ENCODE measurements around the gene RFX7. TPM values are rescaled to one million over a fixed set of nuclear protein-coding genes. Genes with fewer than 3 reads are reported as not detected.

Gene RFX7
- total RNA-seq, 2 experiments from 2014 or later: 22.5 to 23.6 TPM

DNA sequence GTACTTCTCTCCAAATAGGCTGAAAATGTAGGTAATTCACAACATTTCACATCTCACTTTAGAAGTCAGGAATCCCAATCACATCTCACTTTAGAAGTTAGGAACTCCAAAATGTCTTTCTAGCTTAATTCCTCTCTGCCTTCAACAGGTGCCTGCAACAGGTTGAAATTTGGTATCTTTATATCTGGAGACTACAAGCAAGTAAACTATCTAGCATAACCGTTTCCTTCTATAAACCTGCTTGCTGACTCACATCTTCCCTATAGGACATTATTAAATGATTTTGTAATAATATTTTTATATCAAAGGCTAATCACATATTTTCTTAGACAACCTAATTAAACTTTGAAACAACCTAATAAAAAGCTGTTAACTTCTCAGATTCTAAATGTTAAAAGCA, 18.2 kb downstream of the RFX7 start:
- intact Hi-C loops (cut with DNase I, micrococcal nuclease): no loop called here
- ATAC-seq (ENCODE audit: poor library complexity): no peak
- no peak overlapping the region for H3K27ac Mint-ChIP-seq
- DNase-seq: no peak
- Histone ChIP-seq H3K27me3 (ENCODE audit: control insufficient read depth in 1 of 2, insufficient read depth in 2 of 2, low read length in 2 of 2) (no peaks in the 10 kb centered on the region), H3K9me3 (ENCODE audit: control insufficient read depth in 1 of 2, insufficient read depth in 1 of 2, low read length in 2 of 2) (peaks cover 5 to 33% of the 10 kb centered on the region in 2 experiments), H3K4me3 (ENCODE audit: low read length) (no peak overlapping the region), H3K4me1 (ENCODE audit: insufficient read depth, low read length) (no peaks in the 10 kb centered on the region), H3K36me3 (ENCODE audit: insufficient read depth, low read length) (no peaks in the 10 kb centered on the region), H3K27ac (ENCODE audit: low read depth in 1 of 2, low read length in 2 of 2) (no peak overlapping the region)
- no peaks in the 10 kb centered on the region for H3K27me3 Mint-ChIP-seq
- peaks cover 21% of the 10 kb centered on the region for H3K9me3 Mint-ChIP-seq
- peaks cover 13% of the 10 kb centered on the region for H3K4me1 Mint-ChIP-seq (ENCODE audit: low read depth)
- POLR2A ChIA-PET: no interaction called here
- CTCF ChIA-PET: interaction anchor here (1.8 kb wide), 1 partner anchor 10 kb away, joined by 3 read pairs; no protein-coding TSS in a partner anchor
- TF ChIP-seq CTCF (IDR thresholded peaks at IDR 0.05): no peak
- H3K4me3 Mint-ChIP-seq: no peak overlapping the region
- H3K36me3 Mint-ChIP-seq (ENCODE audit: low read depth): peaks cover 88% of the 10 kb centered on the region

DNA sequence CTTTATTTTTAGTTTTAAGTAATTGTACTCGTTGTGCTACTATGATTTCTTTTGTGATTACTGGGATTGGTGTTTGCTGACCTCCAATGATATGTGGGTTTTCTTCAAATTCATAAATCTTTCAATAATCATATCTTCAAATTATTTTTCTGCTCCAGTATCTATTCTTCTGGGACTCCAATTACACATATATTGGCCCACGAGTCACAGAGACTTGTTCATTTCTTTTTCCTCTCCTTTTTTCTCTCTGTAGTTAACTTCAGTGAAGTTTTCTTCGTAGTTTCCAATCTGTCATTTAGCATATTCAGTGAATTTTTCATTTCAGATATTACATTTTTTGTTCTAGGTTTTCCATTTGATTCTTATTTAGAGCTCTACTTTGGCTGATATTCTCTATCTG, 21.4 kb downstream of the RFX7 start:
- Histone ChIP-seq H3K36me3 (ENCODE audit: insufficient read depth, low read length) (no peaks in the 10 kb centered on the region), H3K27me3 (ENCODE audit: control insufficient read depth in 1 of 2, insufficient read depth in 2 of 2, low read length in 2 of 2) (no peaks in the 10 kb centered on the region), H3K27ac (ENCODE audit: low read depth in 1 of 2, low read length in 2 of 2) (no peak overlapping the region), H3K4me1 (ENCODE audit: insufficient read depth, low read length) (no peaks in the 10 kb centered on the region), H3K9me3 (ENCODE audit: control insufficient read depth in 1 of 2, insufficient read depth in 1 of 2, low read length in 2 of 2) (peaks cover 6 to 8% of the 10 kb centered on the region in 2 experiments), H3K4me3 (ENCODE audit: low read length) (no peak overlapping the region)
- ChIA-PET POLR2A (no interaction called here), CTCF (interaction anchor here (1.6 kb wide), 1 partner anchor 23 kb away, joined by 3 read pairs; no protein-coding TSS in a partner anchor)
- no peak for ATAC-seq (ENCODE audit: poor library complexity)
- Mint-ChIP-seq H3K27me3 (no peaks in the 10 kb centered on the region), H3K4me3 (no peak overlapping the region), H3K4me1 (ENCODE audit: low read depth) (peaks cover 17% of the 10 kb centered on the region), H3K36me3 (ENCODE audit: low read depth) (peaks cover 77% of the 10 kb centered on the region), H3K27ac (no peak overlapping the region), H3K9me3 (peaks cover 20% of the 10 kb centered on the region)
- intact Hi-C loops (cut with DNase I, micrococcal nuclease): no loop called here
- no peak for DNase-seq
- no peak for TF ChIP-seq CTCF (IDR thresholded peaks at IDR 0.05)

DNA sequence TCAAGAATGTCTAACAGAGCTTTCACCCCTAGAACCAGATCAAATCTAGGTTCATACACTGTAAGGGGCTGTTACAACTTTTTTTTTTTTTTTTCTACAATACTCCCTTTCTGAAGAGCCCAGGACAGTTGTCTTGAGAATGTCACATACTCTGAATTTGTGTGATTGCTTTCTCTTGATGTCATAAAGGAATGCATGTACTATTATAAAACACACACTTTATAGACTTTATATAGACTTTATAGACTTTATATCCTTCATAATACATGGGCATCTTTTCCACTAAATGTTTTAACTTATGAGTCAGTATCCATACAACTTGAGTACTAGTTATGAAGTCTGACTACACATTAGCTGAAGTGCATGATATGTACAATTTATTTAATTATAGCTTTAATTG, 26.3 kb downstream of the RFX7 start:
- ChIA-PET CTCF (no interaction called here), POLR2A (interaction anchor here (0.8 kb wide), 1 partner anchor 31 kb away, joined by 3 read pairs; no protein-coding TSS in a partner anchor)
- Histone ChIP-seq H3K27me3 (ENCODE audit: control insufficient read depth in 1 of 2, insufficient read depth in 2 of 2, low read length in 2 of 2) (no peaks in the 10 kb centered on the region), H3K27ac (ENCODE audit: low read depth in 1 of 2, low read length in 2 of 2) (no peak overlapping the region), H3K9me3 (ENCODE audit: control insufficient read depth in 1 of 2, insufficient read depth in 1 of 2, low read length in 2 of 2) (peaks cover 6 to 13% of the 10 kb centered on the region in 2 experiments), H3K36me3 (ENCODE audit: insufficient read depth, low read length) (no peaks in the 10 kb centered on the region), H3K4me1 (ENCODE audit: insufficient read depth, low read length) (no peaks in the 10 kb centered on the region), H3K4me3 (ENCODE audit: low read length) (no peak overlapping the region)
- no peak for TF ChIP-seq CTCF (IDR thresholded peaks at IDR 0.05)
- H3K36me3 Mint-ChIP-seq (ENCODE audit: low read depth): peaks cover 73% of the 10 kb centered on the region
- H3K27me3 Mint-ChIP-seq: no peaks in the 10 kb centered on the region
- DNase-seq: no peak
- peaks cover 16% of the 10 kb centered on the region for H3K4me1 Mint-ChIP-seq (ENCODE audit: low read depth)
- H3K27ac Mint-ChIP-seq: no peak overlapping the region
- no peak overlapping the region for H3K4me3 Mint-ChIP-seq
- ATAC-seq (ENCODE audit: poor library complexity): no peak
- intact Hi-C loops (cut with DNase I, micrococcal nuclease): no loop called here
- peaks cover 20% of the 10 kb centered on the region for H3K9me3 Mint-ChIP-seq
